Measurements from ENCODE around the gene STON2.

The STON2 gene

DNA sequence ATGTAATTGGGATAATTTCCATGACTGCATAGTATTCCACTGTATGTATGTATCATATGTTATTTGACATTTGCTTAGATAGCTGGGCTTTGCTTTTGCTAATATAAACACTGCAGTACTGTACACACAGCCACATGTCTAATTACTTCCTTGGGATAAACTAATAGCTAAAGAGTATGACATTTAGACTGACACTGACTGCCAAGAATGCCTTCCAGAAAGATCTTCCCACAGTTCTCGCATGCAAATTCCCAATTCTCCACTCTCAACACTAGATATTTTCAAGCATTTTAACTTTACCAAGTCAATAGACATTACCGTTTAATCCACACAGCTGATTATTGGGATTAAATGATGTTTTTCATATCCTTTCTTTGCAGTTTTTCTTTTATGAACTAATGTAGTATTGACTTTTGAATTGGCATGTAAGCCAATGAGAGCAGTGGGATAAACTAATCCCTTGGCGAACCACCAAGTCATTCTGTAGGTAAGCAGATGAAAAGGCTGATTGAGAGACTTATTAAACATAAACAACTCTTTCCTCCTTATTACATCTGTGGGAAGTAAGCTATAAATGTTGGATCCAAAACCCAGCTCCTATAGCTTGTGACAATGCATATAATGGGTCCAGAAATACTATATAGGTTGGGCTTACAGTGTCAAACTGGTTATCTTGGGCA lies 55.5 kb downstream of the STON2 start:
- TF ChIP-seq EZH2phosphoT487 (conservative IDR thresholded peaks at IDR 0.05; ENCODE audit: low read length) = no peak
- TF ChIP-seq, protein P1, sequence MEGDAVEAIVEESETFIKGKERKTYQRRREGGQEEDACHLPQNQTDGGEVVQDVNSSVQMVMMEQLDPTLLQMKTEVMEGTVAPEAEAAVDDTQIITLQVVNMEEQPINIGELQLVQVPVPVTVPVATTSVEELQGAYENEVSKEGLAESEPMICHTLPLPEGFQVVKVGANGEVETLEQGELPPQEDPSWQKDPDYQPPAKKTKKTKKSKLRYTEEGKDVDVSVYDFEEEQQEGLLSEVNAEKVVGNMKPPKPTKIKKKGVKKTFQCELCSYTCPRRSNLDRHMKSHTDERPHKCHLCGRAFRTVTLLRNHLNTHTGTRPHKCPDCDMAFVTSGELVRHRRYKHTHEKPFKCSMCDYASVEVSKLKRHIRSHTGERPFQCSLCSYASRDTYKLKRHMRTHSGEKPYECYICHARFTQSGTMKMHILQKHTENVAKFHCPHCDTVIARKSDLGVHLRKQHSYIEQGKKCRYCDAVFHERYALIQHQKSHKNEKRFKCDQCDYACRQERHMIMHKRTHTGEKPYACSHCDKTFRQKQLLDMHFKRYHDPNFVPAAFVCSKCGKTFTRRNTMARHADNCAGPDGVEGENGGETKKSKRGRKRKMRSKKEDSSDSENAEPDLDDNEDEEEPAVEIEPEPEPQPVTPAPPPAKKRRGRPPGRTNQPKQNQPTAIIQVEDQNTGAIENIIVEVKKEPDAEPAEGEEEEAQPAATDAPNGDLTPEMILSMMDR (IDR thresholded peaks at IDR 0.05; ENCODE audit: insufficient read depth, low read length, poor library complexity, severe bottlenecking) = no peak
- H3K79me2 ChIP-seq (ENCODE audit: insufficient read depth, low read length) = no peaks in the 10 kb centered on the region
- H2AFZ ChIP-seq (ENCODE audit: low read depth, low read length, severe bottlenecking) = no peak overlapping the region
- H3K9me3 ChIP-seq (ENCODE audit: insufficient read depth, low read length) = no peaks in the 10 kb centered on the region
- H3K4me3 ChIP-seq (ENCODE audit: insufficient read depth, low read length, poor library complexity, severe bottlenecking) = no peak overlapping the region
- H3K9ac ChIP-seq (ENCODE audit: low read length) = no peak overlapping the region
- no peak overlapping the region for H3K27ac ChIP-seq (ENCODE audit: low read depth, low read length)
- no peaks in the 10 kb centered on the region for H4K20me1 ChIP-seq (ENCODE audit: low read depth, low read length)
- H3K27me3 ChIP-seq (ENCODE audit: low read length) = no peaks in the 10 kb centered on the region
- H3K4me2 ChIP-seq (ENCODE audit: low read depth, low read length, poor library complexity, severe bottlenecking) = no peak overlapping the region
- H3K36me3 ChIP-seq (ENCODE audit: low read length) = no peaks in the 10 kb centered on the region
- H3F3A ChIP-seq (ENCODE audit: insufficient read depth) = no peaks in the 10 kb centered on the region
- H3K9me2 ChIP-seq (replicated peaks; ENCODE audit: insufficient read depth, low read length) = no peaks in the 10 kb centered on the region

DNA sequence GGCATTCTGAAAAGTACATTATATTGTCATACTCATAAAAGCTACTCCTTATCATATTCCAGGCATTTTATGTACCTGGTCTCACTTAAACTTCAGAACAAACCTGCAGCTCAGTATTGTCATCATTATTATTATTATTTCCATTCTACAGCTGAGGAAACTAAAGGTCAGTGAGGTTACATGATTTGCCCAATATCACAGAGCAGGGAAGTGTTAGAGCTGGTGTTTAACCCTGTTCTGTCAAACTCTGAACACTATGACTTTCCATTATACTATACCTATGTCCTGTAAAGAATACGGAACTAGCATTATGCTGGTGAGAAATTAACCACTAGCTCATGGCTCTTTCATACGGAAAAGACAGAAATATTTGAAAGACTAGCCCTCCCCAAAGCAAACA lies 56.4 kb downstream of the STON2 start:
- Histone ChIP-seq H4K20me1 (ENCODE audit: low read depth, low read length) (no peaks in the 10 kb centered on the region), H3K36me3 (ENCODE audit: low read length) (no peaks in the 10 kb centered on the region), H3K27ac (ENCODE audit: low read depth, low read length) (no peak overlapping the region), H3K79me2 (ENCODE audit: insufficient read depth, low read length) (no peaks in the 10 kb centered on the region), H3K4me2 (ENCODE audit: low read depth, low read length, poor library complexity, severe bottlenecking) (no peak overlapping the region), H3F3A (ENCODE audit: insufficient read depth) (no peaks in the 10 kb centered on the region), H3K4me3 (ENCODE audit: insufficient read depth, low read length, poor library complexity, severe bottlenecking) (no peak overlapping the region), H2AFZ (ENCODE audit: low read depth, low read length, severe bottlenecking) (no peak overlapping the region), H3K9me3 (ENCODE audit: insufficient read depth, low read length) (no peaks in the 10 kb centered on the region), H3K9ac (ENCODE audit: low read length) (no peak overlapping the region), H3K9me2 (replicated peaks; ENCODE audit: insufficient read depth, low read length) (no peaks in the 10 kb centered on the region), H3K27me3 (ENCODE audit: low read length) (no peaks in the 10 kb centered on the region)
- TF ChIP-seq, protein P1 (IDR thresholded peaks at IDR 0.05; ENCODE audit: insufficient read depth, low read length, poor library complexity, severe bottlenecking) = no peak
- TF ChIP-seq EZH2phosphoT487 (conservative IDR thresholded peaks at IDR 0.05; ENCODE audit: low read length) = no peak

DNA sequence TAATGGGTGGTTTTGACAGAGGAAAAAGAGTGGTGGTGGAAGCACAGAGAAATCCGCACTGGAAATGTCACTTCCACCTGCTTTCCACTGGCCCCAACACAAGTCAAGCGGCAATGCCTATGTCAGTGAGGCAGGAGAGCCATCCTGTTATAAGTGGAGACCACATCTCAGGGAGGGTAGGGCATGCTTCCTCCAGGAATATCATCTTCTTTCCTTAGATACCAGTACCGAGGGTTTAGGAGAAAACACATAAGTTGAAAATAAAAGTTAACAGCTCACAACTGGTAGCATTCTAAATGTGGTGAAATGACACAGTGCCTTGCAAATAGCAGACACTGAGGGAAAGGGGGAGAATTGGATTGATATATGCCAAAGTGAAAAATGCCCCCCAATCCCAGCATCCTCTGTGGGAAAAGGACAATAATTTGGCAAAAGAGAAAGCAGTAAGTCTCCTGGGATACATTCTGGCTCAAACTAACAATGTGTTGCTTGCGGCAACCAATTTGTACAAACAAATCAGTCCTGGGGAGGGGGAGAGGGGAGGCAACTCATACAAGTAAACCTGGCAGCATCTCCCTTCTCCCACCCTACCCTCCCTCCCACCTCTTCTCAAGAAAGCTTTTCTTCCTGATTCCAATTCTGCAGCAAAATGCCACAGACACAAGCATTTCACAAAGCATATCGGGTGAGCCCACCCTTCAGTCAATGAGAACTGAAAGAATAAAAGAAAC lies 57.1 kb downstream of the STON2 start:
- no peaks in the 10 kb centered on the region for H3K9me3 ChIP-seq (ENCODE audit: insufficient read depth, low read length)

More for the DNA sequence above, 57.1 kb downstream of the STON2 start:
- H3K4me3 ChIP-seq (ENCODE audit: insufficient read depth, low read length, poor library complexity, severe bottlenecking) = no peak overlapping the region
- no peak overlapping the region for H3K9ac ChIP-seq (ENCODE audit: low read length)
- H3K4me2 ChIP-seq (ENCODE audit: low read depth, low read length, poor library complexity, severe bottlenecking) = no peak overlapping the region
- TF ChIP-seq, protein P1 (IDR thresholded peaks at IDR 0.05; ENCODE audit: insufficient read depth, low read length, poor library complexity, severe bottlenecking) = no peak
- TF ChIP-seq EZH2phosphoT487 (conservative IDR thresholded peaks at IDR 0.05; ENCODE audit: low read length) = no peak
- H3K27me3 ChIP-seq (ENCODE audit: low read length) = no peaks in the 10 kb centered on the region
- H3K36me3 ChIP-seq (ENCODE audit: low read length) = no peaks in the 10 kb centered on the region
- no peak overlapping the region for H3K27ac ChIP-seq (ENCODE audit: low read depth, low read length)
- H3K79me2 ChIP-seq (ENCODE audit: insufficient read depth, low read length) = no peaks in the 10 kb centered on the region
- H4K20me1 ChIP-seq (ENCODE audit: low read depth, low read length) = no peaks in the 10 kb centered on the region
- no peaks in the 10 kb centered on the region for H3K9me2 ChIP-seq (replicated peaks; ENCODE audit: insufficient read depth, low read length)
- no peak overlapping the region for H2AFZ ChIP-seq (ENCODE audit: low read depth, low read length, severe bottlenecking)
- H3F3A ChIP-seq (ENCODE audit: insufficient read depth) = no peaks in the 10 kb centered on the region
